GM23248 (cell line): Measurements from ENCODE around the gene GJB5.

Experiments used
- EZH2 ChIP-seq: fragments of 200-600 bp; sonication (generic); IDR thresholded peaks from 2 replicates; pipeline ENCODE4 v1.6.1; 2018; ENCODE audit warnings: antibody characterized with exemption, mild to moderate bottlenecking; ENCODE audit not compliant: insufficient read depth, poor library complexity, severe bottlenecking
- EZH2phosphoT487 ChIP-seq: fragments of 200-600 bp; sonication (generic); IDR thresholded peaks from 2 replicates; pipeline ENCODE4 v1.6.1; 2018; ENCODE audit warnings: antibody characterized with exemption, moderate library complexity, mild to moderate bottlenecking, low read depth; ENCODE audit not compliant: insufficient read depth

DNA sequence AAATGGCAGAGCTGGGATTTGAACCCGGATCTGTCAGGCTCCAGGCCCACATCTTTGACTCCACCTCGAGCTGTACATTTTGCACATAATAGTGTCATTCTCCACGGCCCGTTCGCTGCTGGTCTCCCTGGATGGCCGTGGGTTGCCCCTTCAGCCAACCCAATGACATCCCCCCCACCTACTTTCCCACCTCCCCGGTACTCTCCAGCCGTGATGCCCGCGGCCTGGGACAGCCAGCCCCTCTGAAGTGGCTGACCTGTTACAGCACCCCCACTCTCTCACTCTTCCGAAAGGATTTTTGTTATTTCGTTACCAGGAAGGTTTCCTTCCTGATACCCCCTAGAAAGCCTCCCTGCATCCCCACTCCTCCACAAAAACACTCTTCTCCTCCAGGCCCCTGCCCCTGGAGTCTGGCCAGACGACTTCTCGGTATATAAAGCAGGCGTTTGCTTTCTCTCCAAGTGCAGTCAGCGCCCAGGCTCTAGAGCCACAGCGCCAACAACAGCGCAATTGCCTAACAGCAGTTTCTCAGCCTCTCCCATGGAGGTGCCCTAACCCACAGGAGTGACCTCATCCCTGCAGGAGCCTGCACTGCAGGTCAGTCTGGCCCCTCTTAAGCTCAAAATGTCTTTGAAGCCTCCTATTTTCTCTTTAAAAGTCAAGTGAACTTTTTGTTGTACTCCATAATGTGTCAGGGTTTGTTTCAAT is 14.5 kb upstream of the GJB5 start:
- TF ChIP-seq EZH2 (no peak), EZH2phosphoT487 (no peak)
